ENCODE results near the gene HOATZ.

The HOATZ gene

DNA sequence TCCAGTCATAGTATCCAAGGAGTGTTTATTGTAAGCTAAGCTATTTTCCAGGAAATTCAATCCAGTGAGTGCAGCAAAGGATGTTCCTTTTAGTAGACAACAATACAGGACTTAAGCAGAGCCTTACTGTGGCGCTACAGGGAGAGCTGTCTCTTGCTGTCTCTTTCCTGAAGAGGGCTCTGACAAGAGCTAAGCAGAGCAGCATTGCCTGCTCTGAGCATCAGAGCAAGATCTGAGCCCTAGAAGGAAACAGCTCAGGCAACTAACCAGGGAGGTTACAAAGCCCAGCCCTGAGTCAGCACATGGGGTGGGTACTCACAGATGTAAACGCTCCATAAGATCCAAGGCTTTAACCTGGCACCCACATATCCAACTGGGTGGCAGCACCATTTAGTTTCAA lies 33.9 kb downstream of the HOATZ start:
- in situ Hi-C loops (cut with MboI; ENCODE audit: low sequenced_read_pairs), result no loop called here

DNA sequence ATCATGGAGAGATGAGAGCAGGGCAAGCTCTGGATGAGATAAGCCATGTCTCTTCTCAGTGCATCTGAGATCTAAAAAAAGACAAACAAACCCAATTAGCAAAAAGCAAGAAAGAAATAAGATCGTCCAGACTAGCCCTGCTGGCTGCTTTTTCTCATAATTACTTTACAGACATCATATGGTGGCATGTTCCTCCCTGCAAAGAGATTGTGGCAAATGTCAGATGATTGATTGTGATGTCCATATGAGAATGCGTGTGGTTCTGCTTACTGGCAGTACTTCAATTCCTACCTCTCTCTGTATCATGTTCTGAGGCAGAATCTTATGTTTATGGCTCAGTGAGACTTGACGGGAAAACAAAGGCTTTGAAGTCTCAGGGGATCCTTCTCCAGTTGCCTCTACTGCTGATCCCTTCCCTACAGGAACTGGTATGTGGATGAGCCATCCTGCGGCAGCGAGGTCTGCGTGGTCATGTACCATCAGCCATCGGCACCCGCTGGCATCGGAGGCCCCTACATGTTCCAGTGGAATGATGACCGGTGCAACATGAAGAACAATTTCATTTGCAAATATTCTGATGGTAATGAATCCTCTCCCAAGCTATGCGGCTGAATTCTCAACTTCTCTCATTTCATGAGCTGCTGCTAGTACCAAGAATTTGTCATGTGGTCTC lies 34.8 kb downstream of the HOATZ start:
- in situ Hi-C loops (cut with MboI; ENCODE audit: low sequenced_read_pairs), result no loop called here

- in situ Hi-C loops (cut with MboI; ENCODE audit: low sequenced_read_pairs), result no loop called here
These were observed 35.3 kb downstream of the HOATZ start for GRCh38 chr11:111549869-111550203.

- in situ Hi-C loops (cut with MboI; ENCODE audit: low sequenced_read_pairs), result no loop called here
These were observed 35.7 kb downstream of the HOATZ start for GRCh38 chr11:111550258-111550657.

DNA sequence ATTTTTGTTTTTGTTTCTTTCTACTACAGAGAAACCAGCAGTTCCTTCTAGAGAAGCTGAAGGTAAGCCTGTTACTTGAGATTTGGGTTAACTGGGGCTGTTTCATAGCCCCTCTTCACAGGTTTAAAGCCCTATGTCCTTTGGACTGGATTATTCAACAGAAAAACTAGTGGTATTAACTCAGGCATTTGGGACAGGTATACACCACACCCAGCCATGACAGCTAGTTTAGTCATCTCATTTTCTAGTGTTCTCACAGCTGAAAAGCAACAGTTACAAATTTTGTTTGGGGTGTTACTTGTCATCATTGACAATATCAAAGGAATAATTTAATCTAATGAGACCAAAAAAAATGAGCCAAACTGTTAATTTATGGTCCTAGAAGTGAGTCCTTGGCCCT lies 40.0 kb downstream of the HOATZ start:
- in situ Hi-C loops (cut with MboI; ENCODE audit: low sequenced_read_pairs), result no loop called here

DNA sequence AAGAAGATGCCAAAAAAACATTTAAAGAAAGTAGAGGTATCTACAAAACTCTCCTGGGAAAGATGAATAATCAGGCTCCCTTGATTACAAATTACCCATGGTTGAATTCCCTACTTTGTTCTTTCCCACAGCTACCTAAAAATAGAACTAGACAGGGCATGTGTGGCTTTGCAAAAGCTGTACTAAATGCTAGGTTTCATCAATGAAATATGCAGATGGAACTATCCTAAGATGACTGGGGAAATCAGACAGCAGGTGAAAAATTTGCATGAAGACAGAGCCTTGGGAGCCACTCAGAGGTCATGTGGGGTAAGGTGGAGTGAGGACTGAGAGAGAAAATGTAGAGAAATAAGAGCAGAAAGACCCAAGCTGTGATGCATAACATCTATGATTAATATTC lies 40.7 kb downstream of the HOATZ start:
- in situ Hi-C loops (cut with MboI; ENCODE audit: low sequenced_read_pairs), result no loop called here

DNA sequence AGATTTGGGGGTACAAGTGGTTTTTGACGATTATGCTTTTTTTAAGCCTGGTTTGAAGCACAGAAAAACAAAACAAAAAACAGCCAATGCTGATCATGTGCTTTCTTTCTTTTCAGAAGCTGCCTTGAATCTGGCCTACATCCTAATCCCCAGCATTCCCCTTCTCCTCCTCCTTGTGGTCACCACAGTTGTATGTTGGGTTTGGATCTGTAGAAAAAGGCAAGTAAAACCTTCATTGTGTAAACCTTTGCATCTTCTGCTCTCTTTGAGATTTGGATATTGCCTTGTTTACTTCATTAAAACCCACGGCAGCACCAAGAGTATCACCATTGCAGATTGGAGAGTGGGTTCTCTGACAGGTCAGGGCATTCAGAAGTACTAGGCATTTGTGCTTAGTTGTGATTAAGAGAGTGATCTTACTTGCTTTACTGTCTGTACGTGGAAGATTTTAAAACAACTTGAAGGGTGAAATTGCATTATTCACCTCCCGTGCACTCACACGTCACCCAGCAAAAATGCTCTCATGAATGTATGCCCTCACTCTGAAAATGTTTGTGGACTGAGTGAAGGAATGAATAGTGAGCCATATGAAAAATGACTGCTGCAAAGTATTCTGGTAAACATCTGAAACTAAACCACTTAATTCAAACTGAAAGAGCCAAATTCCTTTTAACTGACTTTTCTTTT lies 43.0 kb downstream of the HOATZ start:
- in situ Hi-C loops (cut with MboI; ENCODE audit: low sequenced_read_pairs), result no loop called here

GRCh38 chr11:111559800-111560464 lies 45.4 kb downstream of the HOATZ start:
- in situ Hi-C loops (cut with MboI; ENCODE audit: low sequenced_read_pairs), result no loop called here

GRCh38 chr11:111560800-111561199 lies 46.2 kb downstream of the HOATZ start:
- in situ Hi-C loops (cut with MboI; ENCODE audit: low sequenced_read_pairs), result no loop called here

DNA sequence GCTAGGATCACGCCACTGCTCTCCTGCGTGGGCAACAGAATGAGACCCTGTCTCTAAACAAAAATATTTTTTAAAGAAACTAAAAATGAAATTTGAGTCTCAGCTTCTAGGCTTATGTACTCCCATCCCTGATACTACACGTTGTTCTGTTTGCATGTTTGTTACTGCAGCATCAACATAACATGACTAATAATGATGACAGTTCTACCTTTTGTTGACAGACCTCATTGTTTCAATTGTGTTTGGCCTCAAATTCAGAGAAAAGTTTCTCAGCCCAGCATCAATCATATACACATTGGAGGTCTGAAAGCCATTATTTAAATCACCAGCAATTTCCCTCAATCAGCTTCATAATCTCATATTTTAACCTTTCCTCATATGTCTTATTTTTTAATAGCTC lies 46.7 kb downstream of the HOATZ start:
- in situ Hi-C loops (cut with MboI; ENCODE audit: low sequenced_read_pairs), result no loop called here

DNA sequence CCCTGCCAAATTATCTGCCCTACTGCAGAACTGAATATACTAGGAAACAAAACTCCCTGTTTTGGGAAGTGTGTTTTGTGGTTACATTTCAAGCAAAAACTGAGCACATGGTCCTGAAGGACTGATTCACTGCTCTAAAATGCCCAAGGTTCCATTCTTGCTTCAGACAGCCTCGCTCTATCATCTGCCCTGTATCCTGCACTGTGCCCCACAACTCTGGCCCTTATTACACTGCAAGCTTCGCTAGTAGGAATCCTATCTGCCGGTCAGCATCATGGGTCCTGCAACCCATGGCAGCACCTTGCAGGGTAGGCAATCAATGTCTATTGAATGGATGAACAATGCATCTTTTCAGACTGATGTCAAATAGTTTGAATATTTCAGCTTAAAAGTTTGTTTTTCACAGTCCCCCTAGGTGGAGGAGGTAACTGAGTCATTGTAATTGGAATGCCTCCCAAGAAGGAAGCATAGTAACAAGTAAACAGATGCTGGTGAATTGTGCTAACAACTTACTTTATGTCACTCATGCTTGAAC lies 47.3 kb downstream of the HOATZ start:
- in situ Hi-C loops (cut with MboI; ENCODE audit: low sequenced_read_pairs), result no loop called here

- in situ Hi-C loops (cut with MboI; ENCODE audit: low sequenced_read_pairs), result no loop called here
These were observed 48.3 kb downstream of the HOATZ start for GRCh38 chr11:111562692-111563389.

DNA sequence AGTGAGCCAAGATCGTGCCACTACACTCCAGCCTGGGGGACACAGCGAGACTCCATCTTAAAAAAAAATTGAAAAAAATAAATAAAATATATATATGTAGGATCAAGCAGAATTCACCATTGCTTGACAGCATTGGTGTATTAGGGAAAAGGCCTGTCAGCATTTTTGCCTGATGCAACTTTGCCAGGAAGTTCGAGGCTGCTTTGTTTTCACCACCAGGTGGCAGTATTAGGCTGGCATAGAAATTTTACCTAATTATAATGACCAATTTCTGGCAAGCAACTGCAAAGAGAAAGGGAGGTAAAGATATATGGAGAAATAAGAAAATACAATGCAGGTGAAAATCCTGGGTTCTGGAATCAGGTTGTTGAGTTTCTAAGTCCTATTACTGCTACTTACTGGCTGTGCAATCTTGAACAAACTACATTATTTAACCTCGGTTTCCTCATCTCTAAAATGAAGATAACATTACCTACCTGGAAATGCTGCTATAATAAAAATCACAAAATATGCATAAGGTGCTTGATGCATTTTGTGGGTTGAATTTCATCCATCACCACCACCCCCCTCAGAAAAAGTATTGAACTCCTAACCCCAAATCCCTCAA lies 50.6 kb downstream of the HOATZ start:
- in situ Hi-C loops (cut with MboI; ENCODE audit: low sequenced_read_pairs), result no loop called here

- in situ Hi-C loops (cut with MboI; ENCODE audit: low sequenced_read_pairs), result no loop called here
These were observed 51.7 kb downstream of the HOATZ start for GRCh38 chr11:111566324-111566723.

DNA sequence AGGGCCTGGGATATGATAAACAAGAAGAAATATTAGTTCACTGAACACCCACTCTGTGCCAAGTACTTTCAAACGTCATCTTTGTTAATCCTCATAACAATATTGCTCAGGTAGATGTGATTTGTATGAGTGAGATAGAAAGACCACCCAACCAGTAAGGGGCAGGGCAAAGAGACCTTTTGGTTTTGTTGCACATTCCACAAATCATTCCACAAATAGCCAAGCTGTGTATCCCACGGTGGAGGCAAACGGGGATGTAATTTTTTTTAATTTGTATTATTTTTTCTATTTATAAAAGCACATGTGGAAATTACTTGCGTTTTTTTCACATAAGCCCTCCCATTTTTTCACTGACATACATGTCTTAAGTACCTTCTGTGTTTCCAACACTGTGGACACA lies 54.9 kb downstream of the HOATZ start:
- in situ Hi-C loops (cut with MboI; ENCODE audit: low sequenced_read_pairs), result no loop called here

- in situ Hi-C loops (cut with MboI; ENCODE audit: low sequenced_read_pairs), result no loop called here
These were observed 56.2 kb downstream of the HOATZ start for GRCh38 chr11:111570796-111571195.

DNA sequence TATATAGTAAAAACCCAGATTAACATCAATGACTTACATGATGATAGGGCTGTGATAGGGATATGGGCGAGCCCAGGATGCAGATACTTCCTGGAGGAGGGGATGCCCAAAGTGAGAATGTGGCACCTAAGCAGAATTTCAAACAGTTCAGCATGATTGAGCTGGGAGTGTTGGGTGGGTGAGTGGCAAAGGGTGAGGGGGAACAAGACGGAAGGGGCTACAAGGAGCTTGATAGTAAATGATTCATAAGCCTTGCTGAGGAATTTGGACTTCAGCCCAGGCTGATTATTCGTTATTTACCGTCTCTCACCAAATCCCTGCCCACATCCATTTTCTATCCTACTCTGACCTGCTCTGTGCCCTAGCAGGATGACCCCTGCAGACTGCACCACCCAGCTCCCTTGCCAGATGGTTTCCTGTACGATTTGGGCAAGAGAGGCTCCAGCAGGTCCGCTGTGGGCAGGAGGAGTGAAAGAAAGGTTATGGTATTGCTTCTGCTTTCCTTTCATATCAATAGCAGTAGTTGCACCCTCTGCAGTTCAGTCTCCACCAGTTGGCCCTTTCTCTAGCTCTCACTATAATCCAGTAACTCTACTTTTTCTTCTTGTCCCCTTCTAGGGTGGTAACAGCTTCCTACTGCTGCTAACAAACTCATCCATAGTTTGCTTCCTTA lies 57.4 kb downstream of the HOATZ start:
- in situ Hi-C loops (cut with MboI; ENCODE audit: low sequenced_read_pairs), result no loop called here

- in situ Hi-C loops (cut with MboI; ENCODE audit: low sequenced_read_pairs), result no loop called here
These were observed 58.0 kb downstream of the HOATZ start for GRCh38 chr11:111572581-111572980.

GRCh38 chr11:111573821-111574249 lies 59.3 kb downstream of the HOATZ start:
- in situ Hi-C loops (cut with MboI; ENCODE audit: low sequenced_read_pairs), result no loop called here
